Measurements from ENCODE around the gene DZIP1. TPM values are rescaled to one million over a fixed set of nuclear protein-coding genes. Genes with fewer than 3 reads are reported as not detected.

The DZIP1 gene
- total and polyA plus RNA-seq, 2 of the 13 experiments (the other 11 are each of a cell fraction or from before 2014, with no cell fraction given): 11.0 to 36.7 TPM

DNA sequence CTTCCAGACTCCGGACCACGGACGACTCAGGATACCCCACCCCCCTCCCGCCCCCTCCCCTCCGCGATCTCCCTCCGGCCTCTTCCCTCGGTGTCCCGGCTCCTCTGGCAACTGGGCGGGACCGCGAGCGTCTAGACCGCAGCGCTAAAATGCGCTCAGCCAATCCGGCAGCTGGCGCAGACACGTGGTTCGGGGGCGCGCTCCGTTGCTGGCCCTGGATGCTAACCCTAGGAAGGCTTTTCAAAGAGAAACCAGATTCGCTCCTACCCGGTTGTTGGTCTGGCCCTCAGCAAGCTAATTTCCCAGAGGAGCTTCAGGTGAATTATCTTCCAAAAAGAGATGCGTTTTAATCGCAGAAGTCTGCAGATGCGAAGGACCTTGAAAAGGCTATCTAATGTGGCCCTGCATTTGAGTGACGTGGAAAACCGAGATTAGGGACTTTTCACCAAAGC lies at the start of gene DZIP1 (continued):
- TF ChIP-seq, protein P1, sequence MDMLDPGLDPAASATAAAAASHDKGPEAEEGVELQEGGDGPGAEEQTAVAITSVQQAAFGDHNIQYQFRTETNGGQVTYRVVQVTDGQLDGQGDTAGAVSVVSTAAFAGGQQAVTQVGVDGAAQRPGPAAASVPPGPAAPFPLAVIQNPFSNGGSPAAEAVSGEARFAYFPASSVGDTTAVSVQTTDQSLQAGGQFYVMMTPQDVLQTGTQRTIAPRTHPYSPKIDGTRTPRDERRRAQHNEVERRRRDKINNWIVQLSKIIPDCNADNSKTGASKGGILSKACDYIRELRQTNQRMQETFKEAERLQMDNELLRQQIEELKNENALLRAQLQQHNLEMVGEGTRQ (IDR thresholded peaks at IDR 0.05; ENCODE audit: low read depth, low read length): peak; percentile 60
- TF ChIP-seq, protein P1 (CRISPR knock-in tag; IDR thresholded peaks at IDR 0.05; ENCODE audit: borderline replicate concordance): peak; percentile 70; the same call in 1 of the 2 replicates
- 0 out of 2 replicates have a peak, but pooled peaks have one; percentile 14 for TF ChIP-seq HDAC2 (CRISPR knock-in tag; IDR thresholded peaks at IDR 0.05)
- 0 out of 2 replicates have a peak, but pooled peaks have one; percentile 7 for TF ChIP-seq PRDM15 (CRISPR knock-in tag; IDR thresholded peaks at IDR 0.05)
- TF ChIP-seq TIGD3 (CRISPR knock-in tag; IDR thresholded peaks at IDR 0.05; ENCODE audit: borderline replicate concordance): no peak
- TF ChIP-seq ZBTB26 (CRISPR knock-in tag; IDR thresholded peaks at IDR 0.05; ENCODE audit: borderline replicate concordance): peak; percentile 76; the same call in 1 of the 2 replicates
- TF ChIP-seq ZNF256 (CRISPR knock-in tag; conservative IDR thresholded peaks at IDR 0.05): no peak
- 0 out of 2 replicates have a peak, but pooled peaks have one; percentile 18 for TF ChIP-seq ARNT2 (CRISPR knock-in tag; IDR thresholded peaks at IDR 0.05; ENCODE audit: low read depth)
- TF ChIP-seq, protein P2, sequence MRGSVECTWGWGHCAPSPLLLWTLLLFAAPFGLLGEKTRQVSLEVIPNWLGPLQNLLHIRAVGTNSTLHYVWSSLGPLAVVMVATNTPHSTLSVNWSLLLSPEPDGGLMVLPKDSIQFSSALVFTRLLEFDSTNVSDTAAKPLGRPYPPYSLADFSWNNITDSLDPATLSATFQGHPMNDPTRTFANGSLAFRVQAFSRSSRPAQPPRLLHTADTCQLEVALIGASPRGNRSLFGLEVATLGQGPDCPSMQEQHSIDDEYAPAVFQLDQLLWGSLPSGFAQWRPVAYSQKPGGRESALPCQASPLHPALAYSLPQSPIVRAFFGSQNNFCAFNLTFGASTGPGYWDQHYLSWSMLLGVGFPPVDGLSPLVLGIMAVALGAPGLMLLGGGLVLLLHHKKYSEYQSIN (CRISPR knock-in tag; IDR thresholded peaks at IDR 0.05; ENCODE audit: borderline replicate concordance): no peak
- TF ChIP-seq CENPBD1 (CRISPR knock-in tag; IDR thresholded peaks at IDR 0.05; ENCODE audit: borderline replicate concordance, low read depth): no peak
- TF ChIP-seq ZNF263 (CRISPR knock-in tag; IDR thresholded peaks at IDR 0.05): no peak
- TF ChIP-seq, protein P3, sequence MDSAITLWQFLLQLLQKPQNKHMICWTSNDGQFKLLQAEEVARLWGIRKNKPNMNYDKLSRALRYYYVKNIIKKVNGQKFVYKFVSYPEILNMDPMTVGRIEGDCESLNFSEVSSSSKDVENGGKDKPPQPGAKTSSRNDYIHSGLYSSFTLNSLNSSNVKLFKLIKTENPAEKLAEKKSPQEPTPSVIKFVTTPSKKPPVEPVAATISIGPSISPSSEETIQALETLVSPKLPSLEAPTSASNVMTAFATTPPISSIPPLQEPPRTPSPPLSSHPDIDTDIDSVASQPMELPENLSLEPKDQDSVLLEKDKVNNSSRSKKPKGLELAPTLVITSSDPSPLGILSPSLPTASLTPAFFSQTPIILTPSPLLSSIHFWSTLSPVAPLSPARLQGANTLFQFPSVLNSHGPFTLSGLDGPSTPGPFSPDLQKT (CRISPR knock-in tag; IDR thresholded peaks at IDR 0.05; ENCODE audit: borderline replicate concordance): no peak
- TF ChIP-seq KDM5B (CRISPR knock-in tag; IDR thresholded peaks at IDR 0.05; ENCODE audit: borderline replicate concordance): no peak
- 0 out of 2 replicates have a peak, but pooled peaks have one; percentile 36 for TF ChIP-seq MXD4 (CRISPR knock-in tag; IDR thresholded peaks at IDR 0.05)
- no peak; the same call in 1 of the 2 replicates for TF ChIP-seq NFIC (IDR thresholded peaks at IDR 0.05; ENCODE audit: low read length)
- TF ChIP-seq ZBTB3 (CRISPR knock-in tag; IDR thresholded peaks at IDR 0.05; ENCODE audit: borderline replicate concordance, low read depth): no peak
- TF ChIP-seq ZNF335 (CRISPR knock-in tag; IDR thresholded peaks at IDR 0.05): no peak

All from HepG2 (cell line).